ELR (cell line): ENCODE measurements around the gene LMX1B.
A peak's percentile ranks its signal among the peaks of the same experiment; 100 is the strongest.

Experiments
- DNase-seq: peaks from one replicate; pipeline ENCODE4 v3.0.0-alpha.2; 2015; ENCODE audit warnings: low read depth

Gene LMX1B

GRCh38 chr9:126604059-126605055 lies 9.4 kb upstream of the LMX1B start:
- DNase-seq = no peak

GRCh38 chr9:126605792-126606482 lies 7.8 kb upstream of the LMX1B start:
- no peak for DNase-seq

- DNase-seq = no peak
Observed at GRCh38 chr9:126606483-126606870, 7.3 kb upstream of the LMX1B start.

GRCh38 chr9:126607086-126607485 lies 6.6 kb upstream of the LMX1B start:
- no peak for DNase-seq

GRCh38 chr9:126607731-126608130 lies 6.0 kb upstream of the LMX1B start:
- no peak for DNase-seq

- DNase-seq = no peak
Observed at GRCh38 chr9:126608551-126608950, 5.2 kb upstream of the LMX1B start.

GRCh38 chr9:126609191-126609590 lies 4.5 kb upstream of the LMX1B start:
- no peak for DNase-seq

GRCh38 chr9:126609711-126610388 lies 3.9 kb upstream of the LMX1B start:
- DNase-seq = no peak

- DNase-seq = no peak
Observed at GRCh38 chr9:126611193-126611591, 2.5 kb upstream of the LMX1B start.

GRCh38 chr9:126611592-126612325 lies 2.0 kb upstream of the LMX1B start:
- DNase-seq = peak; percentile 67

GRCh38 chr9:126612326-126612812 lies 1.4 kb upstream of the LMX1B start:
- DNase-seq = no peak

- no peak for DNase-seq
Observed at GRCh38 chr9:126612813-126613641, 701 bp upstream of the LMX1B start.

GRCh38 chr9:126614088-126614454 lies 343 bp downstream of the LMX1B start:
- no peak for DNase-seq

- no peak for DNase-seq
Observed at GRCh38 chr9:126614455-126615244, 922 bp downstream of the LMX1B start.

- no peak for DNase-seq
Observed at GRCh38 chr9:126615245-126615790, 1.6 kb downstream of the LMX1B start.

GRCh38 chr9:126615791-126616447 lies 2.2 kb downstream of the LMX1B start:
- no peak for DNase-seq

GRCh38 chr9:126616521-126616976 lies 2.8 kb downstream of the LMX1B start:
- no peak for DNase-seq

GRCh38 chr9:126617003-126617822 lies 3.5 kb downstream of the LMX1B start:
- DNase-seq = no peak
